Esophagus squamous epithelium (tissue), 5 donors: ENCODE results near the gene NFE2. TPM values are rescaled to one million over a fixed set of nuclear protein-coding genes. Genes with fewer than 3 reads are reported as not detected.
A peak's percentile ranks its signal among the peaks of the same experiment; 100 is the strongest.
"Not testable (repeated sequence)": the region's sequence is repeated elsewhere in the genome, so short reads cannot be mapped to it uniquely, and the experiment has no call there.

Experiments used
- DNase-seq: peaks from one replicate; lab custom pipeline; 2025; lab: John Stamatoyannopoulos, UW
- H3K27ac ChIP-seq, 4 donors: fragments of 200-600 bp; sonication (generic); one replicate each; pipeline ENCODE4 v1.5.1; 2016 to 2019; ENCODE audit warnings: mild to moderate bottlenecking in 1 of 4
- H3K27me3 ChIP-seq, 4 donors: fragments of 200-600 bp; sonication (generic); 1 replicate in 3 of 4; 2 replicates in 1 of 4; pipeline versions ENCODE4 v1.5.1 to v1.6.0; 2017 to 2021; ENCODE audit warnings: antibody characterized with exemption in 1 of 4
- H3K36me3 ChIP-seq, 3 donors: fragments of 200-600 bp; sonication (generic); one replicate each; pipeline ENCODE4 v1.5.1; 2016 to 2019
- H3K4me1 ChIP-seq, 3 donors: fragments of 200-600 bp; sonication (generic); one replicate each; pipeline ENCODE4 v1.5.1; 2017 to 2019
- H3K4me3 ChIP-seq, 4 donors: fragments of 200-600 bp; sonication (generic); 1 replicate in 3 of 4; 2 replicates in 1 of 4; pipeline ENCODE4 v1.5.1; 2016 to 2019; ENCODE audit warnings: mild to moderate bottlenecking in 2 of 4, moderate library complexity in 1 of 4
- H3K9me3 ChIP-seq, 3 donors: fragments of 200-600 bp; sonication (generic); one replicate each; pipeline ENCODE4 v1.5.1; 2016 to 2019
- CTCF ChIP-seq, 6 experiments: fragments of 450-650 bp in 4 of 6; fragments of 200-600 bp in 2 of 6; sonication (generic) in 2 of 6; IDR thresholded peaks; one replicate each; pipeline ENCODE4 v1.5.1; 2016 to 2019; ENCODE audit warnings: antibody characterized with exemption in 6 of 6, mild to moderate bottlenecking in 4 of 6, moderate library complexity in 4 of 6
- POLR2A ChIP-seq, 4 donors: fragments of 450-650 bp; IDR thresholded peaks; one replicate each; pipeline ENCODE4 v1.6.1; 2017; ENCODE audit warnings: antibody characterized with exemption in 4 of 4, mild to moderate bottlenecking in 4 of 4, moderate library complexity in 3 of 4
- WGBS, 2 donors: methylation state at CpG; one replicate each; pipeline ENCODE4 v1.1.5; 2018; 5-methylcytosine and 5-hydroxymethylcytosine counted together
- intact Hi-C: fragments of 100-400 bp; cut with DNase I; formaldehyde crosslinking; loops from one replicate; pipeline ENCODE4 v1.15.0; 2022
- total RNA-seq, 4 donors: library from RNA; depleted of rRNA; stranded (reverse); fragments of >200 nt; gene quantifications; one replicate each; pipeline ENCODE4 v1.1.0, GENCODE V29; 2016
- donor health status: DM: yes; HTN: yes; CAD: no.

NFE2 gene
- total RNA-seq, 4 donors from 2014 or later: 0.15 to 0.44 (median 0.38) TPM; not detected in 1

DNA sequence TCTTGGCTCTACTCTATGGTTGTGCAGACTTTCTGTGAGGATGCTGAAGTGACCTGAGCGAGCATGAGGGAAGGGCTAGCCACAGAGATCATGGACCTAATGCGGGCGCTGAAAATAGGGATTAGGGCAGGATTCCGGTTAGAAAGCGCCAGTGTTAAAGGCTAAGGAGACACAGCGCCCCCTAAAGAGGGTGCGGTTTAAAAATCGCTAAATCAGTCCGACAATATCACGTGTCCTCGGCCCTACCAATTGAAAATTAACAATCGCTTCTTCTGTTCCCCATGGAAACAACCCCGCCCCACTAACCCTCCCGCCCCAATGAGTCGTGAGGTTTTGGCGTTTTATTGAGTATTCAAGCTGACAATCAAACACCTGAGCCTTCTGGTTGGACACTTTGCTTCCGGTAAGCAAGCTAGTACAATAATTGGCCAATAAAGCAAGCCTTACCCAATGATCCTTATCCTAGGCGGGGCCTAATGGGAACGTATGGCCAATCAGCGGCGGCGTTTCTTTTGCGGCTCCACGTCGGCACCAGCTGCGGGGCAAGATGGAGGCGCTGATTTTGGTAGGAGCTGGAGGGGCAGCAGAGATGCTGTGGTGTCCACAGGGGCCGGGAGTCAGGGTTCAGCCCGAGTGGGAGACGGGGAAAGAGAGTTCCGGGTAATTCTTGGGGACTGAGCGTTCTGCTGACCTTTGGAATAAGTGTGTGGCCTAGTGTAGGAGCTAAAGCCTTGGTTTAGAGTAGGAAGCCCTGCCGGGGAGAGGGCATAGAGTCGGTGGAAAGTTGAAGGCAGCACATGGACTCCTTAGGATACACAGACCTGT, 24.0 kb upstream of the NFE2 start, which contains the start of gene COPZ1:
COPZ1 (plus strand) TSS at position 515 of the 825 bp plus-strand sequence; CDS start at position 548, 33 bp downstream.
- intact Hi-C loops: no loop called here
- H3K36me3 ChIP-seq: peaks cover 0 to 10% (median 0%) of the 10 kb centered on the region in 3 donors
- peak; percentile 63 to 80 (median 72) for TF ChIP-seq CTCF (IDR thresholded peaks at IDR 0.05)
- TF ChIP-seq POLR2A (IDR thresholded peaks at IDR 0.05): peak in 3 of 4 donors; percentile 49 to 83 (median 77)
- peak within 1 kb of the TSS; percentile 88 to 96 (median 92) for H3K27ac ChIP-seq
- H3K4me3 ChIP-seq: peak within 1 kb of the TSS; percentile 73 to 93 (median 82)
- peaks cover 6 to 49% (median 15%) of the 10 kb centered on the region in 3 donors for H3K4me1 ChIP-seq
- H3K27me3 ChIP-seq: no peaks in the 10 kb centered on the region
- peak; percentile 93 for DNase-seq
- 1 to 2% methylated on average over 22 to 29 of the region's 34 CpGs for WGBS, 2 donors
- H3K9me3 ChIP-seq: no peaks in the 10 kb centered on the region

DNA sequence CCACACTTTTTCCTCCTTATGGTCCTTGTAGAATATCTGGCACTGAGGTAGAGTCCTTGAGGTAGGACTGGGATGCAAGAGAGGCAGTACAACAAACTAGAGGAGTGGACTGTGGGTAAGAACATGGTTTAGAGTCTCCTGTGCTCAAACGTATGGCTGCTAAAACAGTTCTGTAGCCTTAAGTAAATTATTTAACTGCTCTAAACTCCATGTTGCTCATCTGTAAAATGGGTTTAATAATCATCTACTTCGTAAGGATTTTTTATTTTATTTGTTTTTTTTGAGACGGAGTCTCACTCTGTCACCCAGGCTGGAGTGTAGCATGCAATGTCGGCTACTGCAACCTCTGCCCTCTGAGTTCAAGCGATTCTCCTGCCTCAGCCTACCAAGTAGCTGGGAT, 20.5 kb upstream of the NFE2 start:
- TF ChIP-seq POLR2A (IDR thresholded peaks at IDR 0.05) (no peak), CTCF (IDR thresholded peaks at IDR 0.05) (no peak)
- H3K36me3 ChIP-seq: no peaks in the 10 kb centered on the region
- intact Hi-C loops: no loop called here
- H3K27me3 ChIP-seq: no peaks in the 10 kb centered on the region
- no peak for DNase-seq
- H3K4me3 ChIP-seq: no peak overlapping the region
- H3K4me1 ChIP-seq: peaks cover 0 to 15% (median 6%) of the 10 kb centered on the region in 3 donors
- H3K27ac ChIP-seq: no peak overlapping the region
- H3K9me3 ChIP-seq: no peaks in the 10 kb centered on the region
- WGBS, 2 donors: 86 to 88% methylated on average over 5 of the region's 5 CpGs

DNA sequence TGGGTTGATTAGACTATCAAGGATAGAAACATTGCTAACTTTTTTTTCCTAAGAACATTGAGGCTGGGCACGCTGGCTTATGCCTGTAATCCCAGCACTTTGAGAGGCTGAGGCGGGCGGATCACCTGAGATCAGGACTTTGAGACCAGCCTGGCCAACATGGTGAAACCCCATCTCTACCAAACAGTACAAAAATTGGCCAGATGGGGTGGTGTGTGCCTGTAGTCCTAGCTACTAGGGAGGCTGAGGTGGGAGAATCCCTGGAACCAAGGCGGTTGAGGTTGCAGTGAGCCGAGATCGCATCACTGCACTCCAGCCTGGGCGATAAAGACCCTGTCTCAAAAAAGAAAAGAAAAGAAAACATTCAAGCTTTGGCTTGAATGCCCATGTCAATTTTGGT, 11.5 kb upstream of the NFE2 start:
- H3K27ac ChIP-seq, intact Hi-C loops, DNase-seq, H3K4me3 ChIP-seq, H3K9me3 ChIP-seq, H3K4me1 ChIP-seq, H3K27me3 ChIP-seq, H3K36me3 ChIP-seq: not testable (repeated sequence)
- WGBS, 2 donors: 82 to 96% methylated on average over 4 to 7 of the region's 7 CpGs

- no peak for DNase-seq
- no peak for TF ChIP-seq POLR2A (IDR thresholded peaks at IDR 0.05)
- no peak for TF ChIP-seq CTCF (IDR thresholded peaks at IDR 0.05)
- intact Hi-C loops: no loop called here
- Histone ChIP-seq H3K4me1 (peaks cover 0 to 13% (median 6%) of the 10 kb centered on the region in 3 donors), H3K9me3 (no peaks in the 10 kb centered on the region), H3K4me3 (no peak overlapping the region), H3K27me3 (no peaks in the 10 kb centered on the region), H3K36me3 (no peaks in the 10 kb centered on the region), H3K27ac (no peak overlapping the region)
- 47 to 57% methylated on average over 2 of the region's 2 CpGs for WGBS, 2 donors
These were observed 10.2 kb upstream of the NFE2 start for GRCh38 chr12:54311051-54311450.

DNA sequence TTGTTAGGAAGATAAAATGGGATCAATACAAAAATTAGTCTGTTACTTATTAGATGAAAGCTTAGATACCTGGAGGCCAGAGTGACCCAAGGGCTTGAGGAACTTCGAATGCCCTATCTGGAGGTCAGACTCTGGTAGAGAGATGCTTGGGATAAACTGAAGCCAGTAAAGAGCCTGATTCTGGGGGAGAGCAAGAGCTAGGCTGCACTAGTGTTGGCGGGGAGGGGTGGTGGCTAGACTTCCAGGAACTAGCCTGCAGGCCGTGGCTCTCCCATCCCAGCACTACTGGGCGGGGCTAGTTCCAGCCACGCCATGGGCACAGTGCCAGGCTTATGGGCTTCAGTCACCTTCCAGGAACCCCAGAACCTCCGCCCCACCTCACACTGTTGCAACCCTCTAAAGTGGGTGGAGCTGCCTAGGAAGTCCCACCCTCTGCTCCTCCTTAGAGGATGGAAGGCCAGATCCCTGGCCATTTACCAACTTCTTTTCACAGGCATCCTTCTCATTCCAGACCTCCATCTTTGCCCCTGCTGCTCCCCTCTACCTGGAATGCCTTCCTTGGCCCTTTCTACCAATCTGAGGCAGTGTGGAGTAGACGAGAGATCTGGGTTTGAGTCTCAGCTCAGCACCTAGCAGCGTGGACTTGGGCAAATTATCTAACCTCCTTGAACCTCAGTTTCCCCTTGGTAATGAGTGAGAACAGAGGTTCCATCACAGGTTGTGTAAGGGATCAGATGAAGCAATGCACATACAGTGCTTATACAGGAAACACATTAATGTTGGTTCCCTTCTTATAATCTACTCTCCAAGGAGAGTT, 6.3 kb upstream of the NFE2 start:
- no peak for TF ChIP-seq POLR2A (IDR thresholded peaks at IDR 0.05)
- TF ChIP-seq CTCF (IDR thresholded peaks at IDR 0.05): no peak
- H3K4me3 ChIP-seq: no peak overlapping the region
- intact Hi-C loops: no loop called here
- no peak overlapping the region for H3K27ac ChIP-seq
- H3K27me3 ChIP-seq: peaks cover 0 to 20% (median 0%) of the 10 kb centered on the region in 4 donors
- H3K36me3 ChIP-seq: no peaks in the 10 kb centered on the region
- no peaks in the 10 kb centered on the region for H3K9me3 ChIP-seq
- 37 to 67% methylated on average over 5 to 8 of the region's 8 CpGs for WGBS, 2 donors
- peaks cover 3 to 27% (median 16%) of the 10 kb centered on the region in 3 donors for H3K4me1 ChIP-seq
- peak; percentile 29 for DNase-seq
